GM12892 (cell line): Measurements from ENCODE around the gene BRPF3.

Experiments used
- POLR2AphosphoS5 ChIP-seq: IDR thresholded peaks from 2 replicates; pipeline ENCODE4 v1.6.1; 2011; ENCODE audit warnings: low read depth, low read length, control low read depth
- TAF1 ChIP-seq: IDR thresholded peaks from 2 replicates; pipeline ENCODE4 v1.6.1; 2011; ENCODE audit warnings: low read depth, mild to moderate bottlenecking, control low read depth, low read length, borderline replicate concordance

DNA sequence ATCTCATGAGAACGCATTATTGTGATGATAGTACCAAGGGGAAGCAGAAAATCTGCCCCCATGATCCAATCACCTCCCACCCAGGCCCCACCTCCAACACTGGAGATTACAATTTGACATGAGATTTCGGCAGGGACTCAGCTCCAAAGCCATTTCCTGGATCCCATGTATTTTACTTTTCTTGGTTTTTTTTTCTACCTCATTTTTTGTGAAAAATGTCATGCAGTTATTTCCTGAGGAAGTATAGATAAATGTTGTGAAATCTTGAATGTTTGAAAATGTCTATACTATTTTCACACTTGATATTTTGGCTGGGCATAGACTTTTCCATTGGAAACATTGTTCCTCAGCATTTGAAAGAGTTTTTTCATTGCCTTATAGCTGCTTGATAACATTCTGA is 9.1 kb upstream of the BRPF3 start:
- TF ChIP-seq TAF1 (no peak), POLR2AphosphoS5 (no peak)
